HepG2 (cell line): ENCODE results near the gene TUBB3.

Experiments
- FOSL1 ChIP-seq: sonication (generic); formaldehyde crosslinking; IDR thresholded peaks from 2 replicates; pipeline ENCODE4 v1.9.0; 2021; ENCODE audit warnings: missing genetic modification reagents, borderline replicate concordance
- ZNF24 ChIP-seq: fragments of 450-650 bp; IDR thresholded peaks from 2 replicates; pipeline ENCODE4 v1.6.1; 2017; ENCODE audit warnings: antibody characterized with exemption, mild to moderate bottlenecking

- TF ChIP-seq FOSL1: no peak
- TF ChIP-seq ZNF24: no peak
These were observed 16.8 kb upstream of the TUBB3 start for GRCh38 chr16:89906140-89907025.
